Neuron (in vitro differentiated cells): ENCODE data around the gene HEXD.
"Not testable (repeated sequence)": the region's sequence is repeated elsewhere in the genome, so short reads cannot be mapped to it uniquely, and the experiment has no call there.

Source experiments
- H2AFZ ChIP-seq: one replicate; pipeline ENCODE4 v1.6.1; 2013; ENCODE audit warnings: low read depth, mild to moderate bottlenecking, inconsistent platforms, low read length, moderate library complexity
- H3K27me3 ChIP-seq: one replicate; pipeline ENCODE4 v1.6.1; 2013; ENCODE audit warnings: low read length; ENCODE audit not compliant: insufficient read depth
- H3K36me3 ChIP-seq: one replicate; pipeline ENCODE4 v1.6.1; 2013; ENCODE audit warnings: low read length; ENCODE audit not compliant: insufficient read depth
- H3K4me1 ChIP-seq: one replicate; pipeline ENCODE4 v1.6.1; 2013; ENCODE audit warnings: low read length; ENCODE audit not compliant: insufficient read depth
- H3K4me3 ChIP-seq: 2 replicates; pipeline ENCODE4 v1.5.1; 2013; ENCODE audit warnings: mild to moderate bottlenecking, low read length, moderate library complexity
- H3K9me3 ChIP-seq: one replicate; pipeline ENCODE4 v1.6.1; 2013; ENCODE audit warnings: low read length

The HEXD gene

GRCh38 chr17:82377294-82377693 is 40.9 kb upstream of the HEXD start:
- not testable (repeated sequence) for H2AFZ ChIP-seq, H3K9me3 ChIP-seq, H3K4me1 ChIP-seq, H3K36me3 ChIP-seq, H3K27me3 ChIP-seq, H3K4me3 ChIP-seq

DNA sequence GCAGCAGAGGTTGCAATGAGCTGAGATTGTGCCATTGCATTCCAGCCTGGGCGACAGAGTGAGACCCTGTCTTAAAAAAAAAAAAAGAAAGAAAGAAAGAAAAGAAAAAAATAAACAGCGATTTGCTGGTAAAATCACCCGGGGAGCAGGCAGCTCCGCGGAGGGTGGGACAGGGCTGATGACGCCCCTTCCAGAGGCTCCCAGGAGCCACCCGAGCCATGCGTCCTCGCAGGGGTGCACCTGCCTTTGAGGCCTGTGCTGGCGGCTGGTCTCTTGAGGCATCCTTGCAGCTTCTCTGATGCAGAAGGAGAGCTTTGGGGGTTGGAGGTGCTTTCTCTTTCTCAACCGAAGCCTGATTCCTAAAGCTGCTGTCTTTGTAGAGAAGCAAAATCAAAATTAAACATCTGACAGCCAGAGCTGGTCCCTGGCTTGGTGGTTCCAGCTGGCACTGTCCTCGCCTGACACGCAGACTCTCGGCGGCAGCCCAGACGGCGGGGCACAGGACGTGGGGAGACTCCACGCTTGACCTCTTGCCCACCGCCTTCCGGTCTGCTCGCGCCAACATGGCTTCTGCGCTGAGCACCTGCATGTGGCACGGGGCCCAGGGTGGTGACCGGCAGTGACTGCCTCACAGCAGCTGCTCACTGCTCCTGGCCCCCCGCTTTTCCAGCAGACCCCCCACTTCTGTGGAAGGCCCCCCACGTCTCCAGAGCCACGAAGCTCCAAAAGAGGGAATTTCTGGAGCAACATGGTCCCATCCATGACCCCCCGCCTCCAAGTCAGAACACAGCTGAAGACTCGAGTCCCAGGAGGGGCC is 40.0 kb upstream of the HEXD start:
- no peak overlapping the region for H2AFZ ChIP-seq
- H3K9me3 ChIP-seq = peaks cover 6% of the 10 kb centered on the region
- no peaks in the 10 kb centered on the region for H3K27me3 ChIP-seq
- no peaks in the 10 kb centered on the region for H3K4me1 ChIP-seq
- H3K4me3 ChIP-seq = no peak overlapping the region
- no peaks in the 10 kb centered on the region for H3K36me3 ChIP-seq

GRCh38 chr17:82378741-82379021 is 39.5 kb upstream of the HEXD start:
- Histone ChIP-seq H3K36me3 (no peaks in the 10 kb centered on the region), H3K4me3 (no peak overlapping the region), H3K4me1 (peaks cover 4% of the 10 kb centered on the region), H2AFZ (no peak overlapping the region), H3K9me3 (peaks cover 6% of the 10 kb centered on the region), H3K27me3 (no peaks in the 10 kb centered on the region)

DNA sequence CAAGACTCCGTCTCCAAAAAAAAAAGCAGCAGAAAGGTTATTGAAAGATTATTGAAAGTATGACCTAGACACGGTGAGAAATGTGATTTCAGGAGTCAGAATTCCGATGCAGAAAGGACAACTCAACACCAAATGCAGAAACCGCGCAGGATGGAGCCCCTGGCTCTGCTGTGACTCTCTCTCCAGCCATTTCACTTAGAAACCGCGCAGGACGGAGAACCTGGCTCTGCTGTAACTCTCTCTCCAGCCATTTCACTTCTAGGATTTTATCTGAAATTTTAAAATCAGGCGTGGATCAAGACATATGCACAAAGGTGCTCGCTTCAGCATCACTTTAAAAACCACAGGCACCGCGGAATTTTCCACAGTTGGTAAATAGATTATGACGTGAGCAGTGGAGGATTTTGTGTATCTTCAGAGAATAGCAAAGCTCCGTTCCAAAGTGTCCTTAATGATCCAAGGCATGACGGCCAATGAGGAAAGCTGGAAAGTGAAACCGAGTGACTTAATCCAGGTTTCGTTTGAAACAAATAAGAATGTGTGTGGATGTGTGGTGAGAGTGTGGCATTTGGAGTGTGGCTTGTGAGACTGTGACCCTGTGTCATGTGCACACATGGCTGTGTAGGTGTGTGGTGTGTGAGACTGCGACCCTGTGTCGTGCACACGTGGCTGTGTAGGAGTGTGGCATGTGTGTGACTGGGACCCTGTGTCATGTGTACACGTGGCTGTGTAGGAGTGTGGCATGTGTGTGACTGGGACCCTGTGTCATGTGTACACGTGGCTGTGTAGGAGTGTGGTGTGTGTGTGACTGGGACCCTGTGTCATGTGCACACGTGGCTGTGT is 37.1 kb upstream of the HEXD start:
- Histone ChIP-seq H3K27me3 (no peaks in the 10 kb centered on the region), H2AFZ (no peak overlapping the region), H3K9me3 (peaks cover under 1% of the 10 kb centered on the region), H3K4me3 (no peak overlapping the region), H3K4me1 (peaks cover 23% of the 10 kb centered on the region), H3K36me3 (no peaks in the 10 kb centered on the region)

DNA sequence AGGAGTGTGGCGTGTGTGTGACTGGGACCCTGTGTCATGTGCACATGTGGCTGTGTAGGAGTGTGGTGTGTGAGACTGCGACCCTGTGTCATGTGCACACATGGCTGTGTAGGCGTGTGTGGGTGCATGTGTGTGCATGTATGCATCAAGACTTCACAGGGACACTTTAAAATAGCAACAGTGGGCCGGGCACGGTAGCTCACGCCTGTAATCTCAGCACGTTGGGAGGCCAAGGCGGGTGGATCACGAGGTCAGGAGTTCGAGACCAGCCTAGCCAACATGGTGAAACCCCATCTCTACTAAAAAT is 36.5 kb upstream of the HEXD start:
- H3K27me3 ChIP-seq, H3K36me3 ChIP-seq, H3K4me3 ChIP-seq, H3K9me3 ChIP-seq, H2AFZ ChIP-seq: not testable (repeated sequence)
- H3K4me1 ChIP-seq = peaks cover 23% of the 10 kb centered on the region

- not testable (repeated sequence) for H2AFZ ChIP-seq, H3K9me3 ChIP-seq, H3K36me3 ChIP-seq, H3K4me3 ChIP-seq, H3K27me3 ChIP-seq
- peaks cover 23% of the 10 kb centered on the region for H3K4me1 ChIP-seq
Observed at GRCh38 chr17:82382220-82382932, 35.8 kb upstream of the HEXD start.

DNA sequence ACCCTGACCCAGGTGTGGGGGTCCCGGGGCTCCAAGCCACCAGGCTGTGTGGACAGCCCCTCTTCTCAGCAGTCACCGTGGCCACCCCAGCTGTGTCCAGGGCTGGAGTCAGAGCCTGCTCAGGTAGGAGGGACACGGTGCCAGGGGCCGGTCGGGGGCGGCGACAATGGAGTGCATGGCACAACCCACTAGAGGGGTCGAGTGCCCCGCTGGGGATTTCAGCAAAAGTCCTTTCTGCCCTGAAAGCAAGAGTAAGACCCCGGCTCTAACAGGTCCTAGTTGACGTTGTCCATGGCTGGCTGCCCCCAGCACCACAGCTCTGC is 35.3 kb upstream of the HEXD start:
- Histone ChIP-seq H3K27me3 (no peaks in the 10 kb centered on the region), H3K9me3 (no peaks in the 10 kb centered on the region), H2AFZ (no peak overlapping the region), H3K4me3 (no peak overlapping the region), H3K36me3 (no peaks in the 10 kb centered on the region), H3K4me1 (peaks cover 23% of the 10 kb centered on the region)

- no peak overlapping the region for H3K4me3 ChIP-seq
- H3K4me1 ChIP-seq = peaks cover 23% of the 10 kb centered on the region
- no peaks in the 10 kb centered on the region for H3K9me3 ChIP-seq
- no peak overlapping the region for H2AFZ ChIP-seq
- H3K27me3 ChIP-seq = no peaks in the 10 kb centered on the region
- H3K36me3 ChIP-seq = no peaks in the 10 kb centered on the region
Observed at GRCh38 chr17:82383411-82383810, 34.7 kb upstream of the HEXD start.

DNA sequence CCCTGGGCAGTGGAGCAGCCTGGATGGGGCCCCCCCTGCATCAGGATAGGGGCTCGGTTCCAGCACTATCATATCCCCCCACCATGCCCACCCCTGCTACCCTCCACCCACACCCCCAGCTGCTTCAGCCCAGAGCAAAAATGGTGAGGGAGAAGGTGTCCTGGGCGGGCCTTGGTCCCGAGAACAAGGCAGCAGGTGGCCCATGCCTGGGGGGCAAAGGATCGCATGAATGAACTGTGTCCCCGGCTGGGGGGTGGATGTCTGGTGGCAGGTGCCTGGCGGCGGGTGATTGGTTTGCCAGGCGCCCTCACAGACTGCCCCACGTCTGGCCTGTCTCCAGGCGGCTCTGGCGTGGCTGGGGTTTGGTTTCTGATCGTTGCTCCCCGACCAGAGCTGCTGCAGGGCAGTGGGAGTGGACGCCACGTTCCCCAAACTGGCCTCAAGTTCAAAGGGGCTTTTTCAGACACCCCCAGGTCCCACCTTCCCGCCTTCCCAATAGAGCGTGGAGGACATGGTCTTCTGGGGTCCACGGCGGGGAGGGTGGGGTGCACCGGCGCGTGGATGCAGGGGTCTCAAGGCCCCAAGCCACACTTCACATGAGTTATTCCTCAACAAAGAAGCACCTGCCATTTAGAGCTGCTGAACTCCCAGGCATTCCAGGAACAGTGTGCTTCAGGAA is 34.0 kb upstream of the HEXD start:
- Histone ChIP-seq H3K36me3 (no peaks in the 10 kb centered on the region), H3K4me1 (peaks cover 23% of the 10 kb centered on the region), H2AFZ (no peak overlapping the region), H3K4me3 (no peak overlapping the region), H3K9me3 (no peaks in the 10 kb centered on the region), H3K27me3 (no peaks in the 10 kb centered on the region)

- no peaks in the 10 kb centered on the region for H3K36me3 ChIP-seq
- peaks cover 23% of the 10 kb centered on the region for H3K4me1 ChIP-seq
- H3K4me3 ChIP-seq = no peak overlapping the region
- no peaks in the 10 kb centered on the region for H3K27me3 ChIP-seq
- no peak overlapping the region for H2AFZ ChIP-seq
- H3K9me3 ChIP-seq = no peaks in the 10 kb centered on the region
Observed at GRCh38 chr17:82384730-82385481, 33.2 kb upstream of the HEXD start.

DNA sequence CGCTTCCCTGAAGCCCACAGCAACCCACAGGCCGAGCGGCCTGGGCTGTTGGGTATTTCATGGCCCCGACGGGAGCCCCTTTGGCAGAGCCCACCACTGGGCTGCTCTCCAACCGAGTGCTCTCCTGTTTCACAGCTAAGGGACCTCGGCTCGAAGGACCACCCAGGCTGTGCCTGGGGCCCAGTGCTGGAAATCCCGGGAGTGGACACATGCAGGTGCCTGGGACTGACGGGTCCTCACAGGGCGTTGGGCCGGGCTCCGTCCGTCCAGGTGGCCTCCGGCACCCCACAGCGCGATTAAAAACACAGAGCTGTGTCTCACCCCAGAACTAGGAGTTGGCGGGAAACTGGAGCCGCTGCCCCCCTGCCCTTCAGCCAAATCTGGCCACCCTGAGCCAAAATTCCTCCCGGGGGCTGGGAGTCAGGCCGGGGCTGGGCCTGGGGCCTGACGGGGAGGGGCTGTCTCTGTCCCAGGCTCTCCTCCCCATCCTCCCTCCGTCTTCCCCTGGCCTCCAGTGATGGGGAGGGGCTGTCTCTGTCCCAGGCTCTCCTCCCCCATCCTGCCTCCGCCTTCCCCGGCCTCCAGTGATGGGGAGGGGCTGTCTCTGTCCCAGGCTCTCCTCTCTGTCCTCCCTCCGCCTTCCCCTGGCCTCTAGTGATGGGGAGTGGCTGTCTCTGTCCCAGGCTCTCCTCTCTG is 32.4 kb upstream of the HEXD start:
- Histone ChIP-seq H3K4me3 (no peak overlapping the region), H3K36me3 (peaks cover 3% of the 10 kb centered on the region), H3K27me3 (no peaks in the 10 kb centered on the region), H2AFZ (no peak overlapping the region), H3K9me3 (no peaks in the 10 kb centered on the region), H3K4me1 (peaks cover 23% of the 10 kb centered on the region)

- no peaks in the 10 kb centered on the region for H3K27me3 ChIP-seq
- peaks cover 5% of the 10 kb centered on the region for H3K36me3 ChIP-seq
- H3K4me3 ChIP-seq = no peak overlapping the region
- peaks cover 23% of the 10 kb centered on the region for H3K4me1 ChIP-seq
- no peak overlapping the region for H2AFZ ChIP-seq
- H3K9me3 ChIP-seq = no peaks in the 10 kb centered on the region
Observed at GRCh38 chr17:82386255-82386831, 31.8 kb upstream of the HEXD start.
